GM15510 (cell line): ENCODE results near the gene APBA3.

Experiments used
- POLR2A ChIP-seq: IDR thresholded peaks from 3 replicates; pipeline ENCODE4 v1.6.1; 2011; ENCODE audit warnings: borderline replicate concordance; ENCODE audit not compliant: insufficient read length; ENCODE audit errors: extremely low read depth

Gene APBA3

DNA sequence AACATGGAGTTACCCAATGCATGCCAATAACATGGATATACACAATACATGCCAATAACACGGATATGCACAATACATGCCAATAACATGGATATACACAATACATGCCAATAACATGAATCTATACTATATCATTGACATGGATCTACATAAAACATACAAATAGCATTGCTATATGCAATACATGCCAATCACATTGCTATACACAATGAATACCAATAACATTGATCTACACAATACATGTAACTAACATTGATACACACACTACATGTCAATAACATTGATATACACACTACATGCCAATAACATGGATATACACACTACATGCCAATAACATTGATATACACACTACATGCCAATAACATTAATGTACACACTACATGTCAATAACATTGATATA, 60.3 kb downstream of the APBA3 start:
- TF ChIP-seq POLR2A, result no peak
